RKO (cell line): Measurements from ENCODE around the gene CHRNB2.

ENCODE experiments used
- DNase-seq: peaks from one replicate; pipeline ENCODE4 v3.0.0-alpha.2; 2016; ENCODE audit warnings: low spot score

The CHRNB2 gene

DNA sequence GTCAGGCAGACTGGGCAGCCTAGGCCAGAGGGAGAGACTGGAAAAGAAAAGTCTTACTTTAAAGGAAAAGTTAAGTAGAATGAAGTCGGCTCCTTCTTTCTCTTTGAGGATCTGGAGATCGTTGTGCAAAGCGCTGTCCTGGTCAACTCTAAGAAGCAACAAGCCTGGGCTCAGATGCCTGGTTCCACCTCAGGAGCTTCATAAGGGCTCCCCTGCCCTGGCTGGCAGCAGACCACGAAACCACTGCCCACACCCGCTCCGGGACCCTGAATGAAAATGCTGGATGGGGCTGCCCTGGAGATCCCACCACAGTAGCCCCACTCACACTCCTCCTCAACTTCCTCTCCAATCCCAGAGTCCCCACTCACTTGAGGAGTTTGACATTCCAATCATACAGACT lies 15.5 kb upstream of the CHRNB2 start:
- no peak for DNase-seq

DNA sequence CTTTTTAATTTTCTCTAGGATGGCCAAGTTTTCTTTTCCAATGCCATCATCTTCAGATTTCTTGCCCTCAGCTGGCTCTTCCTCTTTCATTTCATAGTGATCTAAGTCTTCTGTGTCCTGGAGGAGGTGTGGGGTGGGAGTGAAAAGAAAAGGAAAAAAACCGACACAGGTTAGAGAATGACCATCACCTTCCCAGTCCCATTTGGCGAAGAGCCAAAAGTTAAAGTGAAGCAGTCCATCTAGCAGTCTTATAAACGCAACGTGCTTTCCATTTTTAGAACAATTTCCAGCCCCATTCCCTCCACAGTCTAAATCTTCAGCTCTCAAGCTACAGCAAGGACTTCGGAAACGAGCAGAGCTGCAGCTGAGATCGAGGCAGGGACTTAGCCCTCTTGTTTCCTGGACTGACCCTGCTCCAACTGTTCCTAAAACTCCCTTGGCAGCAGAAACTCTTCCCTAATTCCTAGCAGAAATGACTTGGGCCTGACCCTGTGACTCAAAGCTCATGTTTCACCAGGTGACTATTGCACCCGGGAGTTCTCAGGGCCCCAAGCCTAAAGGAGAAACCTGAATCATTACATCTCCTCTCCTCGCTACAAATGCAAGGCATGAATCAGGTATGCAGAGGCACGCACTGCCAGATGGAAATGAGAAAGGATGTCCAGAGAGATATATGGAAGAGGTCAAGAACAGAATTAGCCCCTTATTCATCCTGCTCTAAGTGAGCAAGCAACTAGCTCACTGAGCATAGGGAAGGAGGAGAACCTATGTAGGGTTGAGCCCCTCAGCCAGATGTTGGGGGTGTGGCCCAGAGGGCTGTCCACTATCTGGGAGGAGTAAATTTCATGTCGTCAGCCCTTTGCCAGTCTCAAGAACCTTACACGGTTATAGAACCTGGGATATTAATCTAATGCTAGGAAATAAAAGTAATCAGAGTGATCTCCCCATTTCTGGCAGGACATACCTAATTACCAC lies 14.2 kb upstream of the CHRNB2 start:
- no peak for DNase-seq

DNA sequence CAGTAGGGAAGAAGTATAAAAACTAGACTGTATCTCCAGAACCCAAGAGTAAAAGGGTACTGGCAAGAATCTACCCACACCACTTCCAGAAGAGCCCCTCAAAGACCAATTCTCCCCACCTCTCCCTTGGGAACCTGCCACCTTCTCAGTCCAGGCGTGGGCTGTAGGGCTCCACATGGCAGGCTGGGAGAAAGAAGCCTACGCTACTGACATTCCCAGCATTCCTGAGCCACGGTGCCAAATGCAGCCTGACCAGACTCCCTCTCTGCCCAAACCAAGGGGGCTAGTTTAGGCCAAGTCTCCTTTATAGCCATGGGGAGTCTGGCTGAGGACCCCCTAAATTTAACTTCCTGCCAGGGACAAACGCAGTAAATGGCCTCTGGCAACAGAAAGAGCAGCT lies 11.2 kb upstream of the CHRNB2 start:
- peak; percentile 29 for DNase-seq

DNA sequence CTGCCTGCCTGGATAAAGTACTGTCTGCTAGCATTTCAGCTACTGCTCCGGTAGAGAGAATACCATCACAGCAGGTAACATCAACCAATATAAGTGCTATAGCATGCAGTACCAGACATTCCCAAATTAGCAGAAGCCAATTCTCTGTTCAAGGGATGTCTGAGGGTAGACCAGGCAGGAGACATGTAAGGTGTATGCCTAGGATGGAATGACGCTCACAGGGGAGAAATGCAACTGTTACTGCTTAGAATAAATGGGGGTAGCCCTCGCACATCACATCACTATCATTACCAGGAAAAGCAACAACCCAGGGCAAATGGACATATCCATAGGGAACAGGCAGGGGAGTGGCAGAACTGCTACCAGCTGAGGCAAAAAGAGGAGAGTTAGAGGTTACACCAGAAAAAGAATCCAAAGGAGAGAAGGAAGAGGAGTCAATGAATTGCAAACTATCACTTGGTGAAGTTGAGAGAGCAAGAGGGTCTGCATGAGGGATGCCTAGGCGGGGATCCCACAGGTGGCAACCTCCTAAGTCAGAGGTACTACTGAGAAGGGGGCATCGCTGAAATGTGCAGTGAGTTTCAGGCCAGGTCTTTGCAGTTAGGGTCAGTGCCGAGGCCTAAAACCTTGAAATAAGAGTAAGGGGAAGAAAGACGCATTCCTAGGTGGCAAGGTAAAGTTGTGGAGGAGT lies 10.2 kb upstream of the CHRNB2 start:
- DNase-seq = no peak

DNA sequence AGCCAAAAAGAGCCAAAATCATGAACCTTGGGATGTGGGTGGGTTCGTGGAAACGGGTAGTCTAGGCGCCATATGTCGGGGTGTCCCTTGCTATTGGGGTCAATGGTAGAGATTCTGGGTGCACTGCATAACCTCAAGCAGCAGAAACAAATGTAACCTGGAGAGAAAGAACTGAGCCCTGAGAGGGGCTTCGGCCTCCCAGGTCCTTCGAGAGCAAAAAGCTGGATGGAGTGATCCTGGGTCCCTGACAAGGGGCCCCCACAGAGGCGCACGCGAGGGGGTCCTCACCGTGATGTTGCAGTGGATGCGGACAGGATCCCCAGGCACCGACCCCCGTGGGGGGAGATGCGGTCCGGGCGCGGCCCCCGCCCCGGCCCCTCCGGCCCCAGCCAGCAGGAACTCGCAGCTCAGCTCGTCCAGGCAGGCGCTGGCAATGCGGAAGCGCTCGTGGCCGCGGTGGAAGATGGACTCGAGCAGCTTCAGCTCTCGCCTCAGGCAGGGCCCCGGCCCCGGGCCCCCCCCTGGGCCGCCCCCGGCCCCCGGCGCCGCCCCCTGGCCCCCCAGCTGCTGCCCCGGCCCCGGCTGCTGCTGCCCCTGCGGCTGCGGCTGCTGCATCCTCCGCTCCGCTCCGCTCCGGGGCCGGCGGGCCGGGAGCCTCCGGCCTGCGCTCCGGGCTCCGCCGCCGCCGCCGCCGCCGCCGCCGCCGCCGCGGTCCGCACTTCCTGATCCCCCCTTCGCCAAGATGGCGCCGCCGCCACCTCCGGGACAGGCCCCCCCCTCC lies 9.4 kb upstream of the CHRNB2 start, which contains the start of gene UBE2Q1:
UBE2Q1 (minus strand) TSS at position 724 of the 781 bp plus-strand sequence; CDS start at position 615, 109 bp downstream.
- peak; percentile 22 for DNase-seq

DNA sequence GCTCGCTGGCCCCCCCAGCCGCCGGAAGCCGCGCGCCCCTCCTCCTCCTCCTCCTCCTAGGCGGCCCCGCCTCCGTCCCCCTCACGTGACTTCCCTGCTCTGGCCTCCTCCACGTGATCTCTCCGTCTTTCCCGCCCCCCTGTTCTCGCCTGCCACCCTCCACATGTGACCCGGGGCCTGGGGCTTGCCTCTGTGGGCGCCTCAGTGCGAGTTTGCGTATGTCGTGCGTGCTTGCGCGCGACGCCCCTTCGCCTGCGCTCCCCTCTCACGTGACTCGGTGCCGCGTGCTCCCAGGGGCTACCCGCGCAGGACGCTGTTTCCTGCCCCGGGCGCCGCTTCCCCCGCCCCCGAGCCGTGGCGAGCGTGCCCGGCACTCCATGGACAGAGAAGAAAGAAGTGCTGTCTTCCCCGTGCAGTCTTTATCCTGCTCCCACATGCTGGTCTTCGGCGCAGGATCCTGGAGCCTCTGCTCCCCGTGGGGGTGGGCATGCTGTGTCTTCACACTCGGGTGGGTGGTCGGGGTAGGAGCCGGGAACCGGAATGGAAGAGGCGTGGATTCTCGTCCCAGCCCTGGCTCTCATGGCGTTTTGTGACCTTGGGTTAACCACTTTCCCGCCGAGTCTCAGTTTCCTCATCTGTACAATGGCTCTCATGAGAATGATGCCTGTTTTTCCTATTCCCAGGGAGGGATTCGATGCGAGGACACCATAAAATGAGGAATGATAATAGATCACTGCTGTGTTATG lies 8.7 kb upstream of the CHRNB2 start:
- peak; percentile 99 for DNase-seq

DNA sequence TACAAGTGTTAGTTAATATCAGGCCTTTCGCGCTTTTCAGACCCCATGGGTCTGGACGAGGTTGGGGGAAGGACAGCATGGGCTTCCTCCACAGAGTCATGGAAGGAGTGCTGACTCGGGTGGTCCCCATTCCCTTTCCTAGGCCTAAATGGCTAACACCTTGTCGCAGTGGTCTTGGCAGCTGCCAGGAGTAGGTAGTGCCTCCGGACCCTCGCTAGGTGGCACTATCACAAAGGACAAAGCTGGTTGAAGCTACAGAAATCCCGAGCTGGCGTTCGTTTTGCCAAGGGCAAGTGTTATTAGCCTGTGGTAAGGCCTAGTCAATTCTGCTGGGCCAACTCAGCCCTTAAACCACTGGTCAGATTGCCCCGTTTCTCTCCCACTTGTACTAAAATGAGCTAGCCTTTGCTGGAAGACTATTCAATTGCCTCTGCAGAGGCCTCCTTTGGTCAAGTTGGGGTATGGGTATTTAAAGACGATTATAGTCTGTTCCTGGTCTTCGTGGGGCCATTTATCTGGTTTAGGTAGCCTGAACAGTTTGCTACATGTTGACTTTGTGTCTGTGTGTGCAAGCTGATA lies 8.0 kb upstream of the CHRNB2 start:
- peak; percentile 95 for DNase-seq

DNA sequence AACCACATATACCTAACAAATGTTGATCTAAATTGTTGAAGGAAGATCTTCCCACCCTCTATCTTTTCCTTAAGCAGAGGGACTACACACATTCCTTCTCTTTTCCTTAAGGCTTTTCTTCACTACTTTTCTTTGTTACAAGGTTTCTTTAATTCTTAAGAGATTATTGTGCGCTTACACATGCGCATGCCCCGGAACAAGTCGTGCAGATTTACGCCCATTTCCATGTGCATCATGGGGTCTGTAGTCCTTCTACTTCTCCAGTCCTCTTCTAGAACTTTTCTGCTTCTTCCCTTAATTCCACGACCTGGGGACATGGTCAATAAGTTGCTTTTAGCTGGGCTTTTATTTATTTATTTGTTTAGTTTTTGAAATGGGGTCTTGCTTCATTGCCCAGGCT lies 1.7 kb upstream of the CHRNB2 start:
- no peak for DNase-seq

DNA sequence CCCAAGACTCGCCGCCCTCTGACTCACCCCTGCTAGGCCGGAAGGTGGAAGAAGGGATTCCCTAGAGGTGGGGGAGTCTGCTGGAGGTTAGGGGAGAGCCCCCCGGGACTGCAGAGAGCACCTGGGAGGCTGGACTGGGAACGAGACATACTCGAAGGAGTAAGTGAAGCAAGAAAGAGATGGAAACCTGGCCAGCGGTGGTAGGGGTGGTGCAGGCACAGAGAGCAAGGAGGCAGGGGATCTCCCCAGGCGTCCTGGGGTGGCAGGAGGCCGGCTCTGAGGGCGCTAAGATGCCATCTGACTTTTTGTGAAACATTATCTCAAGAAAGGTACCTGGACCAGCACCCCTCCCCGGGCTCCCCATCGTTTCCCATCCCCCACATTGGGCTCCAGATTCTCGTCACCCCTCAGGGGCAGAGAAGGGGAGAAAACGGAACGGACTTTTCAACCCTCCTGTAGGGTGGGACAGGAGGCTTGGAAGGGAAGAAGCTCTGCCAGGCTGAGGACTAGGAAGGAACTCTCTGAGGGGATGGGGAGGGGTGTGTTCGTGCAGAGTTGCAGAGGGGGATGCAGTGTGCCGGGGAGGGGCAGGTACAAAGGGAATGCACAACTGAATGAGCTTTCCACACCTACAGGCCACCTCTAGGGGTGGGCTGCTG lies 708 bp downstream of the CHRNB2 start:
- DNase-seq = no peak

DNA sequence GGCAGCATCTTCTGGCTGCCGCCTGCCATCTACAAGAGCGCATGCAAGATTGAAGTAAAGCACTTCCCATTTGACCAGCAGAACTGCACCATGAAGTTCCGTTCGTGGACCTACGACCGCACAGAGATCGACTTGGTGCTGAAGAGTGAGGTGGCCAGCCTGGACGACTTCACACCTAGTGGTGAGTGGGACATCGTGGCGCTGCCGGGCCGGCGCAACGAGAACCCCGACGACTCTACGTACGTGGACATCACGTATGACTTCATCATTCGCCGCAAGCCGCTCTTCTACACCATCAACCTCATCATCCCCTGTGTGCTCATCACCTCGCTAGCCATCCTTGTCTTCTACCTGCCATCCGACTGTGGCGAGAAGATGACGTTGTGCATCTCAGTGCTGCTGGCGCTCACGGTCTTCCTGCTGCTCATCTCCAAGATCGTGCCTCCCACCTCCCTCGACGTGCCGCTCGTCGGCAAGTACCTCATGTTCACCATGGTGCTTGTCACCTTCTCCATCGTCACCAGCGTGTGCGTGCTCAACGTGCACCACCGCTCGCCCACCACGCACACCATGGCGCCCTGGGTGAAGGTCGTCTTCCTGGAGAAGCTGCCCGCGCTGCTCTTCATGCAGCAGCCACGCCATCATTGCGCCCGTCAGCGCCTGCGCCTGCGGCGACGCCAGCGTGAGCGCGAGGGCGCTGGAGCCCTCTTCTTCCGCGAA lies 3.8 kb downstream of the CHRNB2 start:
- no peak for DNase-seq

DNA sequence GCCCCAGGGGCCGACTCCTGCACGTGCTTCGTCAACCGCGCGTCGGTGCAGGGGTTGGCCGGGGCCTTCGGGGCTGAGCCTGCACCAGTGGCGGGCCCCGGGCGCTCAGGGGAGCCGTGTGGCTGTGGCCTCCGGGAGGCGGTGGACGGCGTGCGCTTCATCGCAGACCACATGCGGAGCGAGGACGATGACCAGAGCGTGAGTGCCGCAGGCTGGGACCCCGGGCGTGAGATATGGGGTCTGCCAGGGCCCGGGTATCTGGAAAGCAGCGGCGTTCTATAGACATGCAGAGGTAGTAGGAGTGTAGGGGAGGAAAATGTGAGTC lies 4.3 kb downstream of the CHRNB2 start:
- DNase-seq = no peak

DNA sequence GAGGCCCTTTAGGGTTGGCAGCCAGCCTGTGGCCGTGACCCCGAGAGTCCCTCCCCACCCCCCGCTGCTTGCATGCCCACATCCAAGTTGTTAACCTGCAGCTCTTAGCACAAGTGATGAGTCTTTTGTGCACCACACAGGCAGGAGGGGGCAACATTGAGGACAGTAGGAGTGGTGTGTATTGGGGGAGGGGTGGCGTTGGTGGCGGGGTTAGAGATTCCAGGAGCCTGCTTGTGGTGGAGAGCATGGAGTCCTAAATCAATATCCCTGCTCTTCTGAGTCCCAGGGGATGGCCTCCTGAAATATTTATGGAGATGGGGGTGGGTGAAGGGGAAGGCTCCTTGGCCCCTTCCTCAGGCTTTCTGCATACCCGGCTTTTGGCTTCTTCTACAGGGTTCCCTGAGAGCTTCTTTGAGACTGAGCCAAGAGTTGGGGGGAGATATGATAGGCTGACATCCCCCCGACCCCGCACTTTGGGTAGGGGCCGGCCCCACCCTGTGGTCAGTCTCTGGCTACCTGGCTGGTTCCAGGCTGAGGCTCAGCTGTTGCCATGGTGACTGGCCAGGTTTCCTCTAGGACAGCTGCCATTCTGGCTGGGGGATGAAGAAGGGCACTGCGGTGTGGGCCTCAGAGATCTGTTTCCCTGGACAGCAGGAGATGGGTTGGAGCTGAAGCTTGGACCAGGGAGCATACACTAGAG lies 5.0 kb downstream of the CHRNB2 start:
- no peak for DNase-seq

DNA sequence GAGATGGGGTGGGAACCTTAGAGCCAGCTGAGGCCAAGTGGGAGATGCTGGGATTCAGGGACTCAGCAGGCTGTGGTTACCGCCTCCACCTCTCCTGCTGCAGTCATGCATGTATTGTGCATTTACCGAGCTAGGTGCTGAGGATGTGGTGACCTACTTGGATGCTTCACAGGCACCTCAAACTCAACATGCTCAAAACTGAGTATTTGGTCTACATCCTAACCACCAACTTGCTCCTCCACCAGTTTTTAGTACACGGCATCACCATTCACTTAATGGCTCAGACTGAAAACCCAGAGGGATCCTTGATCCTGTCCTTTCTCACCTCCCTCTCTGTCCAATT lies 5.6 kb downstream of the CHRNB2 start:
- DNase-seq = no peak

DNA sequence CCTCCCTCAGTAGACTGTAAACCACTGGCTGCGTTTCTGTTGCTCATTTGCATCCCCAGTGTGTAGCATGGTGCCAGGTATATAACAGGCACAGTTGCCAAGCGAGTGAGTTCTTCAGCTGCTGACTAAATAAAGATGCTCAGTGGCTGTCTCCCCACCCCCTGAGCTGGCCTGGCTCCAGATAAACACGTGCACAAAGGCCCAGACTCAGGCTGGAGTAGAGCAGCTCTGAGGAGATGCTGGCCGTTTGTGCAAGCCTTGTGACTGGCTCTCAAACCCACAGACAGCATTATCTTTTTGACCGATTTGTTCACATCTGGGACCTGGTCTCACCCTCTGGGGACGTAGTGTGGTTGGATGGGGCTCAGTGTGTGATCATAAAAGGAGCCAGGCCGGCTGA lies 7.1 kb downstream of the CHRNB2 start:
- DNase-seq = no peak

DNA sequence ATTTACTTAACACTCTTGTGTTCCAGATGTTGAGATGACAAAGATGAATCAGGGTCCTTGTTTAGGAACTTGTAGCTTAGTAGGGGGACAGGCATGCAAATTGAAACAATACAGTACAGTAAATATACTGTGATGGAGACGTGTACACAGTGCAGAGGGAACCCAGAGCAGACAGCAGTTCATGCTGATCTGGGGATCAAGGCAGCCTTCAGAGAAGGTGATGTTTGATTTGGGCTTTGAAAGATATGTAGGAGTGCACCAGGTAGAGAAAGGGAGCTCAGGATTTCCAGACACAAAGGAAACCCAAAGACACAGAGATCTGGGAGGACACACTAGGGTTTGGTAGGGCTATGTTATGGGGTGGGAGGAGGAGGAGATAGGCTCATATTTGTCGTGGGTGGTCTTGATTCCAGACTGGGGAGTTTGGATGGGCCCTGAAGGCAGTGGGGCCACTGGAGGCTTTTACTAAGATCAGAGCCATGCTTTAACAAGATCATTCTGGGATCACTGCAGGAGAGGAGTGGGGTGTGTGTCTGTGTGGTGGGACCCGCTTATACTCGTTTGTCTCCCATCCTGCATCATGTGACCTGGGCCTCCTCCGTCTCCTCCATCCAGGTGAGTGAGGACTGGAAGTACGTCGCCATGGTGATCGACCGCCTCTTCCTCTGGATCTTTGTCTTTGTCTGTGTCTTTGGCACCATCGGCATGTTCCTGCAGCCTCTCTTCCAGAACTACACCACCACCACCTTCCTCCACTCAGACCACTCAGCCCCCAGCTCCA lies 7.8 kb downstream of the CHRNB2 start:
- no peak for DNase-seq

DNA sequence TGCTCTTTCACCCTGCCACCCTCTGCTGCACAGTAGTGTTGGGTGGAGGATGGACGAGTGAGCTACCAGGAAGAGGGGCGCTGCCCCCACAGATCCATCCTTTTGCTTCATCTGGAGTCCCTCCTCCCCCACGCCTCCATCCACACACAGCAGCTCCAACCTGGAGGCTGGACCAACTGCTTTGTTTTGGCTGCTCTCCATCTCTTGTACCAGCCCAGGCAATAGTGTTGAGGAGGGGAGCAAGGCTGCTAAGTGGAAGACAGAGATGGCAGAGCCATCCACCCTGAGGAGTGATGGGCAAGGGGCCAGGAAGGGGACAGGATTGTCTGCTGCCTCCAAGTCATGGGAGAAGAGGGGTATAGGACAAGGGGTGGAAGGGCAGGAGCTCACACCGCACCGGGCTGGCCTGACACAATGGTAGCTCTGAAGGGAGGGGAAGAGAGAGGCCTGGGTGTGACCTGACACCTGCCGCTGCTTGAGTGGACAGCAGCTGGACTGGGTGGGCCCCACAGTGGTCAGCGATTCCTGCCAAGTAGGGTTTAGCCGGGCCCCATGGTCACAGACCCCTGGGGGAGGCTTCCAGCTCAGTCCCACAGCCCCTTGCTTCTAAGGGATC lies 8.5 kb downstream of the CHRNB2 start:
- DNase-seq = no peak

DNA sequence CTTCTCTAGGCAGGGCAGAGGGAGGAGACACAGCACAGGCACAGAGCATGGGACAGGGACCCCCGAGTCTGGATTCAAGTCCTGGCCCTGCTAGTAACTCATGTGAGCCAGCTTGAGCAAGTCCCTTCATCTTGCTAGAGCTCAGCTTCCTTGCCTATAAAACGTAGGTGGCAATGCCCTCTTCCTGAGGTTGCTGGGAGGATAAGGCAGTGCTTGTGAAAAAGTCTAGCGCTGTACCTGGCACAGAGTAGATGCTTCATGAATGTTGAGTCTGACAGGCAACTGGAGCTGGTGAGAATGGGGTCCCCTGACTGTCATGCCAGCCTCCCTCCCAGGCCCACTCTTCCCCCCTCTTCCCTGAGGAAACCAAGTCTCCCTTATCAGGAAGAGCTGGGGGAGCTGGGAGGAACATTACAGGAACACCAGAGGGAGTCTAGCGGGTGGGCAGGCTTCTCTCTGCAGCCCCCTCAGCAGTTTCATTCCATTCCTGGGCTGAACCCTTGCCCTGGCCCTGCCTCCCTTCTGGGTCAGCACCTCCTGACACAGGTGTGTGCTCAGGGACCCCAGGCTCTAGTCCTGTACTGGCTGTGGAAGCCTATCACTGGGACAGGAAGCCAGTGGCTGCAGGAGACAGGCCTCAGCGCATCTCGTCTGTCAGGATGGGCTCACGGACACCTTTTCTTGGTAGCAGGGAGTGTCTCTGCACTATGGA lies 9.9 kb downstream of the CHRNB2 start:
- DNase-seq = no peak

DNA sequence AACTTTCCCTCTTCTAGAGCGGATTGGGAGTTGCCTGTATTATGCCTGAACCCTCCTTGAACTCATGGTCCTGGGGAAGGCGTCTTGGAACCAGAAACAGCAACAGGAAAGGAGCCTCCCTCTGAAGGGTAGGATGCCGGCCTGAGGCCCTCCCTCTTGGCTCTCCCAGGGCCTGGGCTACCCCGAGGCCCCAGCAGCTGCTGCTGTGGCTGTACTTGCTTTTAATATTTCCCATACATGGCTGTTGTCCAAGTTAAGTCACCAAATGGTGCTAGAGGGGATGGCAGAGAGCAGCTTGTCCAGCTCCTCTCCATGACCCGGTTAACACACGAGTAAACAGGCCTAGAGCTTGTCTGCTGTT lies 10.5 kb downstream of the CHRNB2 start:
- DNase-seq = no peak
